Progenitor cell of endocrine pancreas (in vitro differentiated cells): Measurements from ENCODE around the gene KRT76. TPM values are rescaled to one million over a fixed set of nuclear protein-coding genes. Genes with fewer than 3 reads are reported as not detected.

Experiments
- DNase-seq: peaks from one replicate; pipeline ENCODE4 v3.0.0; 2021; ENCODE audit warnings: low spot score; ENCODE audit not compliant: unreplicated experiment
- H3K27ac Mint-ChIP-seq: 2 replicates; pipeline ENCODE4 v1.8.0; 2021; ENCODE audit warnings: mild to moderate bottlenecking, moderate library complexity, mixed read lengths
- H3K27me3 Mint-ChIP-seq: 2 replicates; pipeline ENCODE4 v1.8.0; 2021; ENCODE audit warnings: mixed read lengths
- H3K36me3 Mint-ChIP-seq: 2 replicates; pipeline ENCODE4 v1.8.0; 2022; ENCODE audit warnings: mixed read lengths; ENCODE audit not compliant: insufficient read depth
- H3K4me1 Mint-ChIP-seq: 2 replicates; pipeline ENCODE4 v1.8.0; 2021; ENCODE audit warnings: low read depth, mixed read lengths
- H3K4me3 Mint-ChIP-seq: 2 replicates; pipeline ENCODE4 v1.8.0; 2021; ENCODE audit warnings: low read depth, mild to moderate bottlenecking, moderate library complexity, mixed read lengths
- H3K9me3 Mint-ChIP-seq: 2 replicates; pipeline ENCODE4 v1.8.0; 2021; ENCODE audit warnings: low read depth, mixed read lengths
- total RNA-seq: library from RNA; stranded (reverse); gene quantifications from 2 replicates; pipeline ENCODE4 v1.2.1, GENCODE V29; 2021
- TF ChIP-seq, protein P1 (sequence below): fragments of 200-600 bp; sonication (generic); IDR thresholded peaks from one replicate; pipeline ENCODE4 v1.5.0; 2021; ENCODE audit warnings: antibody characterized with exemption, mild to moderate bottlenecking; ENCODE audit not compliant: unreplicated experiment

The KRT76 gene
- total RNA-seq, 1 donor from 2014 or later = not detected

DNA sequence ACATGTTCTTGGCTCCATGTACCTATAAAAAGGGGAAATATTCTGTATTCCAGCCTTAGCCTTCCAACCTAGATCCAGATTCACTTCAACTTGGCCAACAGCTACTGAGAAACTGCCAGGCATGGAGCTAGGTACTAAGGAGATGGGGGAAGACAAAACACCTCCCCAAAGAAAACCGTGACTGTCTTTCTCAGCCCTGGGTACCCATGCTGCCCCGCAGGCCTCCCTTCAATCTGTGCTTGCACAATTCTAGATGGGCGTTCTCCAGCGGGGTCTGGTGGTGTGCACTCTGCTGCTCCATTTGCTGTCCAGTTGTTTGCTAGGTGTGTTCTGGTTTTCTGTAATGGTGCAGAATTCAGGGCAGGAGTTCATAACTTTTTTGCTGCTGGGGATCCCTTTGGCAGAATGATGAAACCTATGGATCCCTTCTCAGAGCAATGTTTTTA, 37.6 kb upstream of the KRT76 start:
- Mint-ChIP-seq H3K9me3 (no peaks in the 10 kb centered on the region), H3K27me3 (peaks cover 29% of the 10 kb centered on the region), H3K4me3 (no peak overlapping the region), H3K27ac (no peak overlapping the region), H3K4me1 (peaks cover 24% of the 10 kb centered on the region), H3K36me3 (no peaks in the 10 kb centered on the region)
- TF ChIP-seq, protein P1, sequence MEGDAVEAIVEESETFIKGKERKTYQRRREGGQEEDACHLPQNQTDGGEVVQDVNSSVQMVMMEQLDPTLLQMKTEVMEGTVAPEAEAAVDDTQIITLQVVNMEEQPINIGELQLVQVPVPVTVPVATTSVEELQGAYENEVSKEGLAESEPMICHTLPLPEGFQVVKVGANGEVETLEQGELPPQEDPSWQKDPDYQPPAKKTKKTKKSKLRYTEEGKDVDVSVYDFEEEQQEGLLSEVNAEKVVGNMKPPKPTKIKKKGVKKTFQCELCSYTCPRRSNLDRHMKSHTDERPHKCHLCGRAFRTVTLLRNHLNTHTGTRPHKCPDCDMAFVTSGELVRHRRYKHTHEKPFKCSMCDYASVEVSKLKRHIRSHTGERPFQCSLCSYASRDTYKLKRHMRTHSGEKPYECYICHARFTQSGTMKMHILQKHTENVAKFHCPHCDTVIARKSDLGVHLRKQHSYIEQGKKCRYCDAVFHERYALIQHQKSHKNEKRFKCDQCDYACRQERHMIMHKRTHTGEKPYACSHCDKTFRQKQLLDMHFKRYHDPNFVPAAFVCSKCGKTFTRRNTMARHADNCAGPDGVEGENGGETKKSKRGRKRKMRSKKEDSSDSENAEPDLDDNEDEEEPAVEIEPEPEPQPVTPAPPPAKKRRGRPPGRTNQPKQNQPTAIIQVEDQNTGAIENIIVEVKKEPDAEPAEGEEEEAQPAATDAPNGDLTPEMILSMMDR = no peak
- no peak for DNase-seq

DNA sequence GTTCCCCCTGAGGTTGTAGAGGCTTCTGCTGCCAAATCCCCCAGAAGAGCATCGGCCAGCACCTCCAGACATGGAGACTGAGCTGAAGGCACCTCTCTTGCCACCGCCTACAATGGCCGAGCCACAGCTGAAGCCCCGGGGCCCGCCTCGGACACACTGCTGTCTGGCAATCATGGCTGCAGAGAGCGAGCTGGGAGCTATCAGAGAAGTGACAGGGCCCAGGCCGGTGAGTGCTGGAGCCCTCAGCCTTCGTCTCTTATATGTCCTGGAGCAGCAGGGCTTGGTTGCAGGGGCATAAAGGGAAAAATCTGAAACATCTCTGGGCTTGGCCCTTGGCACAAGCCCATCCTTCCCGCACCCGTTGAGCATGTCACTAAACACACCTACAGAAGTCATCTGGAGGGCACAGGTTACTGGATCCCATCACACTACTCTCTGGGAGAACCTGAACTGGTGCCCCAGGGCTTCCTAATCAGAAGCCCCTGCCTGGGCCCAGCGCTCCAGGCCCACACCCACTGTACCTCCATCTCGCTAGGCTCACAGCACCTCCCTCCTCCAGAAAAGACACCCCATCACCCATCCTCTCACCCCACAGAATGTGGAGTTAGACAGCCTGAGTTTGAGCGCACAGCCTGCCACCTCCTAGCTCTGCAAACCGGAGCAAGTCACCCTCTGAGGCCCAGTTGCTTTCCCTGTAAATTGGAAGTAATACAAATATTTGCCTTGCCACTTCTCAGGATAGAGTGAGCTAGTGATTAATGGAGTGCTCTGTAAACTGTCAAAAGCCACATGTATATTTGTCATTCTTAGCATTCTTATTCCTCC, 37.0 kb upstream of the KRT76 start, which contains the start of gene KRT4:
KRT4 (minus strand) TSS at position 232 of the 825 bp plus-strand sequence; CDS start at position 174, 58 bp downstream.
- H3K27ac Mint-ChIP-seq = no peak within 1 kb of the TSS
- TF ChIP-seq, protein P1 = no peak
- no peaks in the 10 kb centered on the region for H3K9me3 Mint-ChIP-seq
- H3K36me3 Mint-ChIP-seq = no peaks in the 10 kb centered on the region
- peaks cover 24% of the 10 kb centered on the region for H3K4me1 Mint-ChIP-seq
- peaks cover 36% of the 10 kb centered on the region for H3K27me3 Mint-ChIP-seq
- H3K4me3 Mint-ChIP-seq = peak within 1 kb of the TSS; percentile 45
- DNase-seq = no peak

DNA sequence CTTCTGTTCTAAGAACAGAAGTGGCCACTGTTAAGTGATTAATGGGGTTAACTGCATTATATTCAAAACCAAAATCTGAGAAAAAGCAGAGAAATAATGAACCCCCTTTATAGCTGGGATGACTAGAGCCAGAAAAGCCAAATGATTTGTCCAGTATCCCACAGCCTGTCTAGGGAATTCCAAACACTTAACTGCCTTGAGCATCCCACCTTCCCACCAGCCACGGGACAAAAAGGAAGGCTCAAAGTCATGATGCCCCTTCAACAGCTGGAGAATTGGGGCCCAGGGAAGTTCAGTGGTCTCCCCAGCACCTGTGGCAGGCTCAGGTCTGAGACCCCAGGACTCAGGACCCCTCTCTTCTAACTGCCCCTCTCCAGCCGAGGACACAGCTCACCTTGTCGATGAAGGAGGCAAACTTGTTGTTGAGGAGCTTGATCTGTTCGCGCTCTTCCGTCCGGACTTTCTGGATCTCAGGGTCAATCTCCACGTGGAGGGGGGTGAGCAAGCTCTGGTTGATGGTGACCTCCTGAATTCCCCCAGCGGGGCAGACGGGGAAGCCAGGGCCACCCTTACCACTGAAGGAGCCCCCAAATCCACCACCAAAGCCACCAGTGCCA, 36.2 kb upstream of the KRT76 start:
- Mint-ChIP-seq H3K9me3 (no peaks in the 10 kb centered on the region), H3K4me1 (peaks cover 21% of the 10 kb centered on the region), H3K36me3 (no peaks in the 10 kb centered on the region), H3K27me3 (peaks cover 41% of the 10 kb centered on the region), H3K4me3 (no peak overlapping the region), H3K27ac (no peak overlapping the region)
- TF ChIP-seq, protein P1 = no peak
- DNase-seq = no peak

DNA sequence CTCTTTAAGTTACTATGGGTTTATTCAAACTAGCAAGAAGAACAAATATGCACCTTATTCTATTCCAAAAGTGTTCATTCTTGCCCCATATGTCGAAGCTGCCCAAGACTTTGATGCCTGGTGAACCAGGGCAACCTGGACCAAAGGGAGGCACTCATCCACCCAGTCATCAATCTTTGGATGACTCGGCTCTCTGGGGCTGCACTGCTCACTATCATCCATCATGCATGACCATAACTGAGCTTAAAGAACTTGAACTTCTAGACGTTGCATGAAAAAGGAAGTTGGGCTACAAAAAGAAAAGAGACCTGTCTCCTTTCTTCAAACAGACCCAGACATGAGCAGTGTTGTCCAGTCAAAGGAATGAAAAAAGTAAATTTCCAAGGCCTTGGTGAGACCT, 35.6 kb upstream of the KRT76 start:
- Mint-ChIP-seq H3K4me3 (no peak overlapping the region), H3K9me3 (no peaks in the 10 kb centered on the region), H3K4me1 (peaks cover 18% of the 10 kb centered on the region), H3K36me3 (no peaks in the 10 kb centered on the region), H3K27me3 (peaks cover 46% of the 10 kb centered on the region), H3K27ac (no peak overlapping the region)
- TF ChIP-seq, protein P1 = no peak
- no peak for DNase-seq

DNA sequence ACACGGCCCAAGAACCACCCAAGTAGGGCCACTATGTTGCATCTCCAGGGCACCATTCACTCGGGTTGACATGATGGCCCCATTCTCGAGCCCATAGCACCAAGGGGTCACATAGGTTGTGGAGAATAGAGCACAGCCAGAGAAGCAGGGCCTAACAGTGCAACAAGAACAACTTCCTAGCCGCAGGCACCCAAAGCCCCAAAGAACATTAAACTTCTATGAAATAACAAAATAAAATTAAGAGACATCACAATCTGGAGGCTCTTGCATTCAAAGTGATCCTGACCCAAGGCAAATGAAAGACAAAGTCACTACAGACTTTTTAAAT, 34.9 kb upstream of the KRT76 start:
- Mint-ChIP-seq H3K27ac (no peak overlapping the region), H3K27me3 (peaks cover 48% of the 10 kb centered on the region), H3K4me3 (no peak overlapping the region), H3K9me3 (no peaks in the 10 kb centered on the region), H3K36me3 (no peaks in the 10 kb centered on the region), H3K4me1 (peaks cover 18% of the 10 kb centered on the region)
- no peak for DNase-seq
- TF ChIP-seq, protein P1 = no peak
